Kasumi-1 (cell line): Measurements from ENCODE around the gene GULP1.

Experiments used
- DNase-seq, 2 experiments: peaks; one replicate each; lab custom pipeline; 2025; lab: John Stamatoyannopoulos, UW

GULP1 gene

GRCh38 chr2:188326290-188326668, 34.6 kb downstream of the GULP1 start:
- no peak for DNase-seq

GRCh38 chr2:188326669-188327301, 35.1 kb downstream of the GULP1 start:
- no peak for DNase-seq

- DNase-seq, result no peak
Observed at GRCh38 chr2:188327518-188328213, 36.0 kb downstream of the GULP1 start.

- DNase-seq, result no peak
Observed at GRCh38 chr2:188328419-188328818, 36.7 kb downstream of the GULP1 start.

GRCh38 chr2:188330316-188331053, 38.8 kb downstream of the GULP1 start:
- DNase-seq, result no peak

GRCh38 chr2:188332619-188333018, 40.9 kb downstream of the GULP1 start:
- DNase-seq, result no peak

- no peak for DNase-seq
Observed at GRCh38 chr2:188333751-188334524, 42.3 kb downstream of the GULP1 start.

- no peak for DNase-seq
Observed at GRCh38 chr2:188338463-188338862, 46.8 kb downstream of the GULP1 start.

- DNase-seq, result no peak
Observed at GRCh38 chr2:188340257-188340656, 48.6 kb downstream of the GULP1 start.

GRCh38 chr2:188345020-188345419, 53.3 kb downstream of the GULP1 start:
- peak in 1 of 2 experiments; percentile 12 for DNase-seq

GRCh38 chr2:188345426-188345825, 53.8 kb downstream of the GULP1 start:
- peak; percentile 15 to 35 for DNase-seq

- DNase-seq, result no peak
Observed at GRCh38 chr2:188345831-188346458, 54.3 kb downstream of the GULP1 start.

- DNase-seq, result no peak
Observed at GRCh38 chr2:188349019-188349418, 57.3 kb downstream of the GULP1 start.

GRCh38 chr2:188353282-188353681, 61.6 kb downstream of the GULP1 start:
- DNase-seq, result no peak

GRCh38 chr2:188360485-188361263, 69.0 kb downstream of the GULP1 start:
- DNase-seq, result no peak

GRCh38 chr2:188364033-188364630, 72.5 kb downstream of the GULP1 start:
- no peak for DNase-seq

GRCh38 chr2:188365058-188365641, 73.5 kb downstream of the GULP1 start:
- DNase-seq, result no peak

GRCh38 chr2:188367164-188367563, 75.5 kb downstream of the GULP1 start:
- DNase-seq, result no peak

GRCh38 chr2:188369365-188369764, 77.7 kb downstream of the GULP1 start:
- peak; percentile 82 to 94 for DNase-seq

GRCh38 chr2:188378371-188378950, 86.8 kb downstream of the GULP1 start:
- no peak for DNase-seq
